Mesenchymal stem cell (in vitro differentiated cells and primary cell): ENCODE data around the gene ADRM1.
A peak's percentile ranks its signal among the peaks of the same experiment; 100 is the strongest.

Source experiments
- DNase-seq: peaks from one replicate; pipeline ENCODE4 v3.0.0-alpha.2; 2013
- H2AFZ ChIP-seq: one replicate; pipeline ENCODE4 v1.6.1; 2013; ENCODE audit warnings: low read depth, mild to moderate bottlenecking, control low read depth, inconsistent platforms, low read length, moderate library complexity
- H2AK5ac ChIP-seq: 2 replicates; pipeline ENCODE4 v1.6.1; 2013; ENCODE audit warnings: low read length, moderate library complexity, mild to moderate bottlenecking, inconsistent platforms; ENCODE audit not compliant: severe bottlenecking
- H2BK120ac ChIP-seq: one replicate; pipeline ENCODE4 v1.6.1; 2013; ENCODE audit warnings: low read depth, mild to moderate bottlenecking, inconsistent platforms, low read length, moderate library complexity
- H2BK12ac ChIP-seq, 2 experiments: one replicate each; pipeline ENCODE4 v1.6.1; 2013; ENCODE audit warnings: inconsistent platforms in 2 of 2, low read length in 2 of 2, mild to moderate bottlenecking in 2 of 2, moderate library complexity in 2 of 2, control low read depth in 1 of 2
- H2BK15ac ChIP-seq: one replicate; pipeline ENCODE4 v1.6.1; 2013; ENCODE audit warnings: mild to moderate bottlenecking, low read depth, inconsistent platforms; ENCODE audit not compliant: poor library complexity, severe bottlenecking
- H2BK5ac ChIP-seq: 2 replicates; pipeline ENCODE4 v1.6.1; 2013; ENCODE audit warnings: low read depth, mild to moderate bottlenecking, low read length, control low read depth, inconsistent platforms; ENCODE audit not compliant: poor library complexity, severe bottlenecking
- H3K14ac ChIP-seq, 2 experiments: one replicate each; pipeline ENCODE4 v1.6.1; 2013; ENCODE audit warnings: inconsistent platforms in 2 of 2, low read length in 2 of 2, control low read depth in 1 of 2, mild to moderate bottlenecking in 1 of 2, moderate library complexity in 1 of 2
- H3K18ac ChIP-seq, 2 experiments: one replicate each; pipeline ENCODE4 v1.6.1; 2013; ENCODE audit warnings: inconsistent platforms in 2 of 2, low read length in 2 of 2, control low read depth in 1 of 2, low read depth in 1 of 2, mild to moderate bottlenecking in 1 of 2
- H3K23ac ChIP-seq, 2 experiments: one replicate each; pipeline ENCODE4 v1.6.1; 2013; ENCODE audit warnings: inconsistent platforms in 2 of 2, low read length in 2 of 2, mild to moderate bottlenecking in 2 of 2, moderate library complexity in 2 of 2, control low read depth in 1 of 2
- H3K27ac ChIP-seq: 2 replicates; pipeline ENCODE4 v1.5.1; 2013; ENCODE audit warnings: mild to moderate bottlenecking, moderate library complexity, low read length, control low read depth, inconsistent platforms; ENCODE audit not compliant: poor library complexity, severe bottlenecking
- H3K27me3 ChIP-seq, 2 experiments: 2 replicates each; pipeline versions ENCODE4 v1.6.1 to v1.7.0; 2013; ENCODE audit warnings: low read length in 2 of 2, mild to moderate bottlenecking in 2 of 2, moderate library complexity in 2 of 2, control low read depth in 1 of 2, inconsistent platforms in 1 of 2; ENCODE audit not compliant: control insufficient read depth in 1 of 2, insufficient read depth in 1 of 2
- H3K36me3 ChIP-seq, 2 experiments: 2 replicates each; pipeline versions ENCODE4 v1.6.1 to v1.7.0; 2013; ENCODE audit warnings: low read length in 2 of 2, control low read depth in 1 of 2, inconsistent platforms in 1 of 2, low read depth in 1 of 2, mild to moderate bottlenecking in 1 of 2; ENCODE audit not compliant: insufficient read depth in 2 of 2, control insufficient read depth in 1 of 2
- H3K4ac ChIP-seq, 2 experiments: one replicate each; pipeline ENCODE4 v1.6.1; 2013; ENCODE audit warnings: inconsistent platforms in 2 of 2, low read length in 2 of 2, mild to moderate bottlenecking in 2 of 2, moderate library complexity in 2 of 2, control low read depth in 1 of 2, low read depth in 1 of 2
- H3K4me1 ChIP-seq: 2 replicates; pipeline ENCODE4 v1.6.1; 2013; ENCODE audit warnings: low read depth, low read length, control low read depth; ENCODE audit not compliant: control insufficient read depth, insufficient read depth
- H3K4me2 ChIP-seq: 2 replicates; pipeline ENCODE4 v1.6.1; 2013; ENCODE audit warnings: low read length, mild to moderate bottlenecking, inconsistent platforms; ENCODE audit not compliant: poor library complexity, severe bottlenecking
- H3K4me3 ChIP-seq, 2 experiments: 2 replicates each; pipeline versions ENCODE4 v1.5.1 to v1.7.0; 2013; ENCODE audit warnings: low read length in 2 of 2, mild to moderate bottlenecking in 2 of 2, control low read depth in 1 of 2, low read depth in 1 of 2; ENCODE audit not compliant: insufficient read depth in 1 of 2
- H3K79me1 ChIP-seq: replicated peaks from 2 replicates; pipeline ENCODE4 v1.6.1; 2013; ENCODE audit warnings: mild to moderate bottlenecking, control low read depth, low read length, inconsistent platforms; ENCODE audit not compliant: poor library complexity, severe bottlenecking
- H3K9ac ChIP-seq: 2 replicates; pipeline ENCODE4 v1.7.0; 2013; ENCODE audit warnings: mild to moderate bottlenecking, low read length, moderate library complexity
- H3K9me3 ChIP-seq: 2 replicates; pipeline ENCODE4 v1.7.0; 2013; ENCODE audit warnings: mild to moderate bottlenecking, low read length; ENCODE audit not compliant: control insufficient read depth
- H4K8ac ChIP-seq: one replicate; pipeline ENCODE4 v1.6.1; 2013; ENCODE audit warnings: inconsistent platforms, mild to moderate bottlenecking, low read length, moderate library complexity
- H4K91ac ChIP-seq: one replicate; pipeline ENCODE4 v1.6.1; 2013; ENCODE audit warnings: mild to moderate bottlenecking, low read length, inconsistent platforms
- WGBS: methylation state at CpG from one replicate; pipeline ENCODE4 v1.1.7; 2013; ENCODE audit warnings: mixed read lengths; 5-methylcytosine and 5-hydroxymethylcytosine counted together

Gene ADRM1

DNA sequence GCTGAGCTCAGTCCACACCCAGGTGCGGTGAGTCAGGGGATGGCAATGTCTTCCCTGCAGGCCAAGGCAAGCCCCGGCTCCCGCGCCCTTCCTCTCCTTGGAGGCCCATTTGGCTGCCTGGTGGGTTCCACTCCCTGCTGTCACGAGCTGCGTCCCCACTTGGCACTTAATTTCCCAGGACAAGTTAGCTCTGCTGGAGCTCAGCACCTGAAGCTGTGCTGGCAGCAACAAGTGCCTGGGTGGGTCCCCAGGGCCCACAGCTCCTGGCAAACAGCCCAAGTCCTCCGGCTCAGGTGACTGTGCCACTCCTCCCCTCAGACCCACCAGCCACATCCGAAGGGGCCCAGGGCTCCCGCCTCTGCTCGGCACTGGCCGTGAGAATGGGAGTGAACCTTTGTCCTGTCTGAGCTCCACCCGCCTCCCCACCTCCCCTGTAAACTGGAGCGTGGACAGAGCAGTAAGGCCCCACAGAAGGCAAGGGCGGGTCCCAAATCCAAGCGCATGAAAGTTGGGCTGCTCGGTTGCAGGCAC is 47.4 kb downstream of the ADRM1 start:
- Histone ChIP-seq H2AK5ac (peak overlapping the region; percentile 46), H3K4ac (no peak overlapping the region), H3K18ac (no peak overlapping the region), H2BK15ac (no peak overlapping the region), H3K27ac (peak overlapping the region; percentile 58), H3K4me2 (no peak overlapping the region), H3K23ac (no peak overlapping the region), H3K27me3 (no peaks in the 10 kb centered on the region), H2BK5ac (no peak overlapping the region), H3K9ac (no peak overlapping the region), H4K8ac (no peak overlapping the region), H4K91ac (no peak overlapping the region), H2BK120ac (no peak overlapping the region), H2BK12ac (no peak overlapping the region), H3K79me1 (peaks cover 36% of the 10 kb centered on the region), H2AFZ (no peak overlapping the region), H3K14ac (no peak overlapping the region), H3K36me3 (peaks cover 17 to 88% of the 10 kb centered on the region in 2 experiments), H3K4me3 (no peak overlapping the region), H3K9me3 (peaks cover 3% of the 10 kb centered on the region), H3K4me1 (peaks cover 51% of the 10 kb centered on the region)
- DNase-seq = no peak
- 87% methylated on average over 16 of the region's 16 CpGs for WGBS

DNA sequence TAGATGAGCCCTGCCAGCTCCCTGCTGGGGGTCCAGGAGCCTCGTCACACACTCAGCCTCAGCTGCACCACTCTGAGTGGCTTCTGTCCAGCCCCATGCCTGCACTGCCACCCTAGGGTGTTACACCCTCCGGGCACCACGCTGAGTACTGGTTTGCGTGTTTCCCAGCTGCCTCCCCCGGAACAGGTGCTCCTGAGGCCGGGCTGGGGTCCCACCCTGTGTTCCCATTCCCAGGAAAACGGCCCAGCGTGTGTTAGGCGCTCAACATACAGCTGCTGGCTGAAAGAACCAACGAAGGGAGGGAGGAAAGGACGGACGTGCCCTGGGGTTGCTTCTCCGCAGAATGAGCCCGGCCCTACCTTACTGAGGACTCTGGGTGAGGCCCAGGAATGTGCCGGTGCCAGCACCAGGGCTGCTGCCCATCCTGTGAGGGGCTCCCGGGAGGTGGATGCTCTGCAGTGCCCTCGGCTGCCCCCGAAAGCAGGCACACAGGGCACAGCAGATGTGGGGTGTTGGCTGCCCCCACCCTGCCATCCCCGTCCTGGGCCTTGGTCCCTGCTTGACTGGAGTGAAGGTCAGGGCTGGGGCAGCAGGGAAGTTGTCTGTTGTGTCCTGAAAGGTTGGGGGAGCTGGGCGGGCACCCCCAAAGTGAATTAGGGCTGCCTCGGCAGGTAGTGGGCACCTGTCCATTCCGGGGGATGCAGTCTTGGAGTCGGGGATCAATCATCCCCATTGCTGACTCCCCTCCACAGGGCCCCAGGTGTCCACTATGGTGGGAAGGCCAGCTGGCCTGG is 48.0 kb downstream of the ADRM1 start:
- H3K4me3 ChIP-seq = no peak overlapping the region
- H3K18ac ChIP-seq = no peak overlapping the region
- H2BK120ac ChIP-seq = no peak overlapping the region
- DNase-seq = no peak
- no peak overlapping the region for H3K4ac ChIP-seq
- no peak overlapping the region for H4K8ac ChIP-seq
- H2AFZ ChIP-seq = no peak overlapping the region
- H2BK12ac ChIP-seq = no peak overlapping the region
- H3K27me3 ChIP-seq = no peaks in the 10 kb centered on the region
- peak overlapping the region; percentile 58 for H3K27ac ChIP-seq
- H3K9ac ChIP-seq = no peak overlapping the region
- no peak overlapping the region for H2BK15ac ChIP-seq
- peaks cover 34% of the 10 kb centered on the region for H3K79me1 ChIP-seq
- no peak overlapping the region for H3K4me2 ChIP-seq
- no peak overlapping the region for H3K23ac ChIP-seq
- peaks cover 17 to 83% of the 10 kb centered on the region in 2 experiments for H3K36me3 ChIP-seq
- peak overlapping the region; percentile 46 for H2AK5ac ChIP-seq
- H4K91ac ChIP-seq = no peak overlapping the region
- peaks cover 3% of the 10 kb centered on the region for H3K9me3 ChIP-seq
- H3K4me1 ChIP-seq = peaks cover 56% of the 10 kb centered on the region
- WGBS = 90% methylated on average over 23 of the region's 23 CpGs
- H3K14ac ChIP-seq = no peak overlapping the region
- no peak overlapping the region for H2BK5ac ChIP-seq

DNA sequence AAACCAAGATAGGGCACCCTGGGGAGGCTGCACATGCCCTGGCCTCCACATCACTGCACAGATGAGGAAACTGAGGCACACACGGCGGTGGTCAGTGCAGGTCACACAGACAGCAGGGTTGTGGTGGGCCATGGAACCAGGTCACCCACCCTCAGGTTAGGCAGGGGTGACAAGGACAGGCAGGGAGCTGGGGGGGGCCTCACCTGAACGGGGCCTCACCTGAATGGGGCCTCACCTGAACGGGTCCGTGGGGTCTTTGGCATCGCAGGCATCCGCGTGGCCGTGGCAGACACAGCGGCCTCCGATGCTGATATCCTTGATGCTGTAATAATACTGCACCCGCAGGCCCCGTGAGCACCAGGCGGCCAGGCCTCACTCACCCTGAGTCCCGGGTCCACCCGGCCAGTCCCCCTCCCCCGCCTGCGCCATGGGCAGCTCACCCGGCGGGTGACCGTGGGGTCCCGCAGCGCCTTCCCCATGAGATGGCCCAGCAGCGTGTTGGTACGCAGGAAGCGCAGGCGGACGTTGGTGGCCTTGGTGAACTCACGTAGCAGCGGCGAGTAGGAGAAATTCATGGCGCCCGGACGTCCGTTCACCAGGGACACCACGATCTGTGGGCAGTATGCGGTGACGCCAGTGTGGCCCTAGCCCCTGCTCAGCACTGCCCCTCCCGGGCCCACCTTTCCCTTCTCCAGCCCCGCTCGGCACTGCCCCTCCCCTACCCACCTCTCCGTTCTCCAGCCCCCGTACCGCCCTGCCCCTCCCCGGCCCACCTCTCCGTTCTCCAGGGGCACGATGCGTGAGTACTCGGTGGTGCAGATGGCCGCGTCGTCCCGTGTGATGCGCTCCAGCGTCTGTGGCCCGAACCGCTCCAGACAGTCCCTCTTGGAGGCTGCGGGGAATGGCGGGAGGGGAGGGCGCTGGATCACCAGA is 48.9 kb downstream of the ADRM1 start:
- Histone ChIP-seq H3K4me3 (no peak overlapping the region), H4K91ac (no peak overlapping the region), H3K79me1 (peaks cover 28% of the 10 kb centered on the region), H3K27ac (no peak overlapping the region), H3K9ac (no peak overlapping the region), H2BK12ac (no peak overlapping the region), H2BK15ac (no peak overlapping the region), H3K36me3 (peaks cover 11 to 83% of the 10 kb centered on the region in 2 experiments), H3K27me3 (no peaks in the 10 kb centered on the region), H3K18ac (no peak overlapping the region), H3K23ac (no peak overlapping the region), H2BK120ac (no peak overlapping the region), H3K4me1 (peaks cover 62% of the 10 kb centered on the region), H2AK5ac (no peak overlapping the region), H3K4me2 (no peak overlapping the region), H3K9me3 (peaks cover 3% of the 10 kb centered on the region), H2AFZ (no peak overlapping the region), H4K8ac (no peak overlapping the region), H3K14ac (no peak overlapping the region), H2BK5ac (no peak overlapping the region), H3K4ac (no peak overlapping the region)
- DNase-seq = no peak
- 95% methylated on average over 60 of the region's 60 CpGs for WGBS
